GM19397 (cell line): Measurements from ENCODE around the gene XRCC4.

Experiments used
- ATAC-seq: cut with Tn5 transposase; IDR thresholded peaks from one replicate; pipeline ENCODE4 v1.9.1; 2021; ENCODE audit warnings: mild to moderate bottlenecking, moderate library complexity; ENCODE audit not compliant: unreplicated experiment

XRCC4 gene

GRCh38 chr5:83172011-83172410, 94.7 kb downstream of the XRCC4 start:
- ATAC-seq, result no peak

GRCh38 chr5:83172655-83173054, 95.3 kb downstream of the XRCC4 start:
- ATAC-seq, result no peak

GRCh38 chr5:83173826-83174225, 96.5 kb downstream of the XRCC4 start:
- ATAC-seq, result no peak

DNA sequence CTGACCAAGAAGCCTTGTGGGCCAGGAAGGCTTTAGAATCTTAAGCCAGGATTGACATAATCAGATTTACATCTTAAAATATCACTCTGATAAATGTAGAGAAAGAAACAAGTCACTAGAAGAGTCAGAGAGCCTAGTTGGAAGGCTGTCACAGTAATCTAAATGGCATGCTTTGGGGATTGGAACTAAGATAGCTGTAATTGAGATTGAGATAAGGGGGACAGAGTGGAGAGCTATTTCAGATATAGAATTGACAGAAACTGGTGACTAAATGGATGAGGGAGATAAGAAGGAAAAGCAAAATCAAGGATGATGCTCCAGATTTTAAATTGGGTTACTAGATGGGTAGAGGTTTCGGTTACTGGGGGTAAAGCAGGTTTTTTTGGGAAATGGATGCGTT, 100.5 kb downstream of the XRCC4 start:
- ATAC-seq, result no peak

DNA sequence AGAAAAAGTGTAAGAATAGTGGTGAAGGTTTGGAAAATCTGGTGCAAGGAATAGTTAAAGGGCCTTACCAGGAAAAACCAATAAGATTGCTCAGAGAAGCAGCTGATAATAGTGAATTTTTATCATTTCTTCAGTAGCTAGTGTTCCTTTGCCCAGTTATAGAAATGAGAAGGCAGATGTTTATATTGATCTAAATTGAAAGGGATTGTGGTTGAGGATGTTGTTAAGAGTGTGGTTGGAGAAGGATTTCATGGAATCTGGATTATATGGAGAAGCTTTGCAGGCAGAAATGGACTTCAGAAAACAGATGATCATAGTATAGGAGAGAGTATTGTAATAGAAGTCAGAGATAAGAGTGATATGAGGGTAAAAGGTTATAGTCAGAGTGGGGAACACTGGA, 102.6 kb downstream of the XRCC4 start:
- ATAC-seq, result no peak

GRCh38 chr5:83184534-83184933, 107.2 kb downstream of the XRCC4 start:
- ATAC-seq, result no peak

GRCh38 chr5:83192947-83193346, 115.6 kb downstream of the XRCC4 start:
- ATAC-seq, result no peak

DNA sequence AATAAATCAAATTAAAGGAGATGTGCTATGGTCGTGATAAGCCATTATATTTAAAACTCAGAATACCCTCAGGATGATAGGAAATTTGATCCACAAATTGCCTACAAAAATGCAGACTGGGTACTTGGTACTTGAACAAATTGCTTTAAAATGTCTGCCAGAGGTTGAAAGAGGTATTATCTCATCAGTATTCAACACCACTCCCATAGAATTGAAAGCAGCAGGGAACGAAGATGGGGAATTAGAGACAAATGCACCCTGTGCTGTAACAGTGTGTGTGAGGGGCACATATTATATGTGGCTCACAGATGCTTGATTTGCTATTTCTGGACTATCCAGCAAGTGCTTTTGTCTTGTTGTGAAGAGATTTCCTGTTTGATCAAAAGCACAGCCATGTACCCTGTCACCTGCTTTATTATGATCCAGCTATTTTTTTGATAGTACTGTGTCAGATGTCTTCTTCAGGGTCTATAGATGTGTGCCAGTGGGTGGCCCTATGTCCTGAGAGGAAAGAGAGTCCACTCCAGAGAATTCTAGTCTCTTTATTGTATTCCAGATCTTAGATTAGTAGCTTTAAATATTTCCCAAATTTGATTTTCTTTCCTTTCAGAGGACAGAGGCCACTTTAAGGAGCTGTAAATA, 120.1 kb downstream of the XRCC4 start:
- ATAC-seq, result no peak

DNA sequence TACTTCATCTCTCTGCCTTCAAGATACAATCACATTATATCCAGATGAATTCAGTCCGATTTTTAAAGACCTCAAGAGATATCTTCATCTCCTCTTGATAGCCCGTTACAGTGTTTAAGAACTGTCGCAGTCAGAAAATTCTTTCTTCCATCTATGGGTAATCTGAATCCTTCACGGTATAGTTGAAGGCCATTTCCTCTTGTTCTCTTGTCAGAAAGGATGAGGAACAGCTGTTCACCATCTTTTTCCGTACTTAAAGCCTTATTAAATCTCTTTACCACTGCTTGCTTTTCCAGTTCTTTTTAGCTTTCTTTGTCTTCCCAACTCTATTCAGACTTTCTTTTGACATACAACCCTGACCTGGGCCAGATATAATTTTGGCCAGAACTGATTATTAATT, 121.8 kb downstream of the XRCC4 start:
- no peak for ATAC-seq

- no peak for ATAC-seq
Measured at GRCh38 chr5:83204651-83205050, 127.3 kb downstream of the XRCC4 start.

DNA sequence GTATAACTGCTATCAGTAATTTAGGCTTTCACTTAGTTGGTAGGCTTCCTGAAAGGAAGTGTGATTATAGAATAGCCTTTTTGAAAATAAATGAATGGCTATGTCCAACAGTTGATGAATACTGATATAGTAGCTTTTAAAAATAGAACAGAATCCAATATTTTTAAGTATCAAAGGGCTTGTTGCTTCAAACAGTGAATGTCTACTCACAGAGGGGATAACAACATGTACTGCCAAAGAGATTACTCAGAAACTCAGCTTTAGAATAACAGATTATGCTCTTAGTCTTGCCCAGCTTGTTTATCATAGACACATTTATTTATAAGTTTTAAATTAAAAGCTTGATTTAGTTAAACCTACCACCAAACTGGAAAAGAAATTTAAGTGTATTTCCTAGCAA, 132.6 kb downstream of the XRCC4 start:
- ATAC-seq, result no peak

DNA sequence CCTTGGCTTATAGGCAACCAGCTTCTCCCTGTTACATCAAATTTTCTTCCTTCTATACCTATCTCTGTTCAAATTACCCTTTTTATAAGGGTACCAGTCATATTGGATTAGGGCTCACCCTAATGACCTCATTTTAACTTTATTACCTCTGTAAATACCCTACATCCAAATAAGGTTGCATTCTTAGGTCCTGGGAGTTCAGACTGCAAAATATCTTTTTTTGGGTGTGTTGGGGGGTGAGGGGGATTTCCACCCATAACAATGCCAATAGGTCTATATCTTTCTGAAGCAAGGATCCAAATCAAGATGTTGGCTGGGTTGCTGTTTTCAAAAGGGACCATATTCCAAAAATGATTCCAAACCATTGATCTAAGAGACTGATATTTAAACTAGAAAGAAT, 141.7 kb downstream of the XRCC4 start:
- ATAC-seq, result no peak

GRCh38 chr5:83219495-83219894, 142.1 kb downstream of the XRCC4 start:
- no peak for ATAC-seq

GRCh38 chr5:83220331-83220730, 143.0 kb downstream of the XRCC4 start:
- ATAC-seq, result no peak

- no peak for ATAC-seq
Measured at GRCh38 chr5:83222906-83223305, 145.6 kb downstream of the XRCC4 start.

DNA sequence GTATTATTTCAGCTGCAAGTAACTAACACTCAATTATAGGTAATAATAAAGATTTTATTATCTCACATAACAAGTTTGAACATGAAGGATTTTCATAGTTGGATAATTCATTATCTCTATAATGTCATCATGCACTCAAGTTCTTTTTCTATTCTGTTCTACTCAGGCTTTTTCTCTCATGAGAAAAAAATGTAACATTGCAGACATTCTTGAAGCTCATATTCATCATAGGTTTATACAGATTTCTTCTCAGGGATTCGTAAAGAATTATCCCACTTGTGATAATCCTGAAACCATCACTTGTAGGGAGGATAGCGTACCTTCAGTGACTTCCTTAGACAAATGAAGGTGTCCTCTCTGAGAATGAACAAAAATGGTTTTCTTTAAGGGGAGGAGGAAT, 150.3 kb downstream of the XRCC4 start:
- ATAC-seq, result no peak

GRCh38 chr5:83230511-83230910, 153.2 kb downstream of the XRCC4 start:
- ATAC-seq, result no peak

DNA sequence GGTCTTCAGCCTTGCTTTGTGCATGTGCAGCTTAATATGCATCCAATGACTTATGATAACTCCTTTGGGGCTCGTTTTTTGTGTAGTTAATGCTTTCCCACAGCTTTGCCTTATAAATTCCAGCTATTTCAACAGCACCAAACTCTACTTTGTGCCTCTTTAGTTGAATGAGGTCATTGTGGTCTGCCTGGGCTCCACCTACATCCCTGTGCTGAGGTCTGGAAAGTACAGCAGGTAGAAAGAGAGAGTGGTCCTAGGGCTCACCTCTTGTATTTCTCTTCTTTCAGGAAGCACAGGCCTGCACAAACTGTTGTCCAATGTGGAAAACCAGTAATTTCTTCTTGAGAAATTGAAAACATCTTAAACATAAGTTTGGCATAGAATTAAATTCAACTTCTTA, 167.2 kb downstream of the XRCC4 start:
- no peak for ATAC-seq

- no peak for ATAC-seq
Measured at GRCh38 chr5:83245037-83245436, 167.7 kb downstream of the XRCC4 start.

DNA sequence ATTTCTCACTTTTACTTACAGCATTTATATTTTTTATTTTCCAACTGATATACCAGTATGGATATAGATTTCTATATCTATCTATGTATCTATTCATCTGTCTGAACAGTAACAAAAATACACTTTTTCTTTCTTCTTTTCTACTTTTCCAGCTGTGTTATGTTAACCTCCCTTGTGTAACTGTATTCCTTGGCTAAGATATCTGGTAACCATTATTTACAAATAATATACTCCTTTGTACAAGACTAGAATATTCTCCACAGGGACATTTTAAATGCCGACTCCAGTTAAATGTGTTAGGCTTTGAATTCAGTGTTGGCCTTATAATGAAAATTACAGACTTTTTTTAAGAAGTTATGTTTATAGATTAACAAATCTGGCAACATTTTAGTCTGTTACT, 168.7 kb downstream of the XRCC4 start:
- ATAC-seq, result no peak

GRCh38 chr5:83249156-83249555, 171.8 kb downstream of the XRCC4 start:
- no peak for ATAC-seq

DNA sequence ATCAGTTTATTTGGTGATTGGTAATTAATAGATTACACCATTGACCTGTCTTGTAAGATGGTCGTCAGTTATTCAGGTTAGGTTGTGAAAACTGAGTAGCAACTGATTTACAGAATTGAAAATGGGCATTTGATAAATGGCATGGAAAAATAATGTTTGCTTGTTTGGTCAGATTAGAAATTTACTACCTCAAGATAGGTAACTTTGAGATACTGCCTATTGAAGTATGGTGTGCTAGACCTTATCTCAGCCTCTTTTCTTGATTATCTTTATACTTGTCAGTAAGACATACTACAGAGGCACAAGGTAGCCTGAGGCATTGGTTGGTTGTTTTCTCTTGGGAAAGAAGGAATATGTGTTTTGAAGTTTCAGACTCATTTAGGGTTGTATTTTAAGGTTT, 174.5 kb downstream of the XRCC4 start:
- ATAC-seq, result no peak

GRCh38 chr5:83253720-83254119, 176.4 kb downstream of the XRCC4 start:
- ATAC-seq, result no peak
